CD4-positive, alpha-beta T cell treated with Interferon alpha-2 for 1 hour (primary cell): Measurements from ENCODE around the gene ILK.

Experiments used
- DNase-seq, 2 donors: peaks; one replicate each; pipeline ENCODE4 v3.0.0-alpha.2; 2020 to 2022

The ILK gene

DNA sequence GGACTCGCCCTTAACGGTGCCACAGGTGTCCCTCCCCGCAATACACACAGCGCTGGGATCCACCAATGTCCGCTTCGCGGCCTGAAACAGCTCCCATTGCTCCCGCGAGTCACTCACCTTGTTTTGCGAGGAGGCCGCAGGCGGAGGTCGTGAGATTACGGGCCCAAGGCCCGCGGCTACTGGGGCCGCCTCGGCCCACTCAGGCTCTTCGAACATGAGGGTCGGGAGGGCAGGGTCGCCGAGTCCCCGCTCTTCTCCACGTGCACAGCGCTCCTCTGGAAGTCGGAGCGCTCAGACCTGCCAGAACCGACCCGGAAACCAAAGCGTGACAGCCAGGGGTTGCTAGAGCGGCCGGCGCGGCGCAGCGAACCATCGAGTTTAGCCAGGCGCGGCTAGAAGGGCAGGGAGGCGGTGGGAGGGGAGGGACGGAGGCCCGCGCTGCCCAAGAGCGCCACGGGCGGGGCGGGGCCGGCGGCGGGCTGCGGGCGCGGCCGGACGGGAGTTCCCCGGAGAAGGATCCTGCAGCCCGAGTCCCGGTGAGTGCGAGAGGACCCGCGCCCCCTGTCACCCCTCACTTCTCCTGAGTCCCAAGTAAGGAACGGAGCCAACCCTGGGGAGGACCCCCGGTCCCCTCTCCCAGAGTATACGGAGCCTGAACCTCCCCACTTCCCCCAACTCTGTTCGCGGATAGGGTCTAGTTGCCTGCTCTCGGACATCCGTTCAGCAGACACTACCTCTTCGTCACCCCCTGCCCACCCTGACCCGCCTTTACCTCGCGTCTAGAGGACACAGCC lies at the start of gene ILK, which contains the start of gene RRP8:
Gene ILK, plus strand, starts transcription at position 488 of the 794 bp plus-strand sequence. CDS start 498 bp downstream, outside the sequence.
Gene RRP8, minus strand, starts transcription at position 330 of the 794 bp plus-strand sequence. Its CDS starts 114 bp downstream, at position 216.
- DNase-seq, result peak; percentile 87 to 93

DNA sequence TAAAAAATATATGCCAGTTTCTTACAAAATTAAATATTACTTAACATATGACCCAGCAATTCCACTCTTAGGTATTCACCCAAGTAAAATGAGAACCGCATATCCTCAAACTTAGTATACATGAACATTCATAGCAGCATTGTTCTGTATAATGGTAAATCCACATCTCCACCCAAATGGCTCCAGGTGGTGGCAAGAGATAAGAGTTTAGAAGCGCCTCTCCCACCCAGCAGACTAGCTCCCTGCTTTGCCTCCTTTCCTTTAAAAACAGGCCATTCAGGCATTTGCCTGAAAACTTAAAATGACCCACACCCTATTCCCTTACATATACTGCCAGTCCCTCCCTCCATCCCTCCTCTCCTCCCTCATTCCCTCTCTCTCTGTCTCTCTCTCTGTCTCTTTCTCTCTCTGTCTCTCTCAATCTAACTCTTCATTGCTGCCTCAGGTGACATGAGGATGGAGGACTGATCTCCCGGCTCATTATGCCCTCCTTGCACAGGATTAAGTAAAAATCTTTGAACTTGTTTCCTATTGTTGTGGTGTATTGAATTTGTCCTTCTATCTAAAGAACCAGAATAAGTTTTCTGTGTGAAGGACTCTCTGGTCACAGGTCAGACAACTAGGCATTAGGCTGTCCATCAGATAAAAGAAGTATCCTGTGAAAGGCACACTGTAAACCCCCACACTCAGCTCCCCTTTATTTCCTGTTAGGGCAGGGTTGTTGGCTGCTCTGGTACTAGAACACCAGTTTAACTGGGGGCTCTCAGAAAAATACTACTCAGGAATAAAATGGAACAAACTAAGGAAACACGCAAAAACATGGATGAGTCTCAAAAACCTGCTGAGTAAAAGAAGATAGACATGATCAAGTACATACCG lies 48.5 kb upstream of the ILK start:
- no peak for DNase-seq

DNA sequence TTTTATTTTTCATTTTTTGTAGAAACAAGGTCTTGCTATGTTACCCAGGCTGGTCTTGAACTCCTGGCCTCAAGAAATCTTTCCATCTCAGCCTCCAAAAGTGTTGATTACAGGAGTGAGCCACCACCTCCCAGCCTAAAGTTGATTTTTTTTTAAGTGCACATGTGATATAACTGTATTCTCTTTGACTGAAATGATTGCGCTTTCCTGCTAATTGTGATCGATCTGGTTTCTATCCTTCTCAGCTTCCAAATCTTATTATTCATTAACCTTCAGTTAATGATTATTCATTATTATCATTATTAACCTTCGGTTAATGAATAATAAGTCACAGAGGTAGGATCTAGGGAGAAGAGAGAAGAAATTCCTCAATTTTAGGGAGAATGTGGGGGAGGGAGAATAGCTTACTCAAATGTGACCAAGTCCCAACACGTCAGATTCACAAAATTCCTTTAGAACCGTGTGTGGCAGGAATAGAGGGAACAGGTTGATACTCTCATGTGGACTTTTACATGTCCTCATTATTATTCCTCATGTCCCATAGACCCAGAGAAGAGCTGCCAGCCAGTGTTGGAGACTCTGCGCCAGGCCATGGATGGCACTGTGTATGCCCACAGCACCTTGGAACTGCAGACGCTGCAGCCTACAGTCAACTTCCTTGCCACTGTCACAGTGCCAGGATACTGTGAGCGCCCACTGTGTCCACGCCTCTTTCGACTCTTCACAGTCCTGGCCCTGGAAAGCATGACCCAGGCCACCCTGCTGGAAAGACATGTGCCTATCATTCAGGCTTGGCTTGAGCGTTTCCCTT lies 47.2 kb upstream of the ILK start:
- DNase-seq, result no peak

- DNase-seq, result no peak
Measured at GRCh38 chr11:6557063-6557462, 46.5 kb upstream of the ILK start.

DNA sequence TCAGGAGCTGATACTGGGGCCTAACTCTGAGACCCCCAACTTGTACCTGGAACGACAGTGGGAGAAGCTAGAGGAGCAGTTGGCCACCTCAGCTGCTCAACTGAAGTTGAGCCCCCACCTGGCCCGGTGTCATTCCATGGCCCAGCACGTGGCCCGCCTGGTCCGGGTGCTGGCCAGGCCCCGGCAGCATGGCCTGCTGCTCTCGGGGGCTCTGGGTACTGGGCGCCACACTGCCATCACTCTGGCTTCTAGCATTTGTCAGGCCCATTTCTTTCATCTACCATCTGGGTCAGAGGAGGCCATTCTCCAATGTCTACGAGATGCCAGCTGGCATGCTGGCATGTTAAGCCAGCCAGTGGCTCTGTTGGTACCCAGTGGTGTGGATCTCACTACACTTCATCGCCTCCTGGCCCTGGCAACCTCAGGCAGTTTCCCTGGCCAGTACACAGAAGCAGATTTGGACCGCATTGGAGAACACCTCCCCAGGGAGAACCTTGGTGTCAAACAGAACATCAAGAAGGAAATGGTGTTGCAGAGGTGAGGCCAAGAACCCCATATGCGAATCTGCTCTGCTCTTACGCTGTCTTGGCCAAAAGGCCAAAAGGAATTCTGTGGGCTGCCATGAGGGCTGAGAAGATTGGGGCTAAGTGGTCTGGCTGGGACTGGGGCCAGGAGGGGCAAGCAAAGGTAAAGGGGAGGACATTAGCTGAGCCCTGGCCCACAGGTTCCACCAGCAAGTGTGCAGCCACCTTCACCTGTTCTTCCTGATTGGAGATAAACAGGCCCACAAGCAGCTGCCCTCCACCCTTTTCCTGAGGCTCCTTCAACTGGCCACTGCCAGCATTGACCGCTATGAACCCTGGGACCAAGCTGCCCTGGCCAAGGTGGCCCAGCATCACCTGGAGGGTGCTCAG lies 45.6 kb upstream of the ILK start:
- no peak for DNase-seq

- DNase-seq, result no peak
Measured at GRCh38 chr11:6559369-6559768, 44.2 kb upstream of the ILK start.

- no peak for DNase-seq
Measured at GRCh38 chr11:6561288-6561687, 42.3 kb upstream of the ILK start.

GRCh38 chr11:6563121-6563619 lies 40.4 kb upstream of the ILK start:
- DNase-seq, result no peak

DNA sequence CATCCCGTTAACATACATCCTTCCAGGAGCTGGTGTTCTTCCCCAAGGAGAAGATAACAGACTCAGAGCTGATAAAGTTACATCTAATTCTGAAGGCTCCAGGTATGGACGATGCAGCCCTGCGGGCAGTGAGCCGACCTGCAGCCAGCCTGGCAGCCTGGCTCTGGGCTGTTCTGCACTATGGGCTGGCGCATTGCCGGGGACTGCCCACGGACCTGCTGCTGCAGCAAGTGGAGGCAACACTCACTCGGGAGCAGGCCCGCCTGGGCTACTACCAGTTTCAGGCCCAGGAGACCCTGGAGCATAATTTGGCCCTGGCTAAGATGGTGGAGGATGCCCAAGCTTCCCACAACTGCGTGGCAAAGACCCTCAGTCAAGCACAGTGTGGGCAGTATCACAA lies 39.9 kb upstream of the ILK start:
- no peak for DNase-seq

- DNase-seq, result no peak
Measured at GRCh38 chr11:6565325-6565724, 38.2 kb upstream of the ILK start.

DNA sequence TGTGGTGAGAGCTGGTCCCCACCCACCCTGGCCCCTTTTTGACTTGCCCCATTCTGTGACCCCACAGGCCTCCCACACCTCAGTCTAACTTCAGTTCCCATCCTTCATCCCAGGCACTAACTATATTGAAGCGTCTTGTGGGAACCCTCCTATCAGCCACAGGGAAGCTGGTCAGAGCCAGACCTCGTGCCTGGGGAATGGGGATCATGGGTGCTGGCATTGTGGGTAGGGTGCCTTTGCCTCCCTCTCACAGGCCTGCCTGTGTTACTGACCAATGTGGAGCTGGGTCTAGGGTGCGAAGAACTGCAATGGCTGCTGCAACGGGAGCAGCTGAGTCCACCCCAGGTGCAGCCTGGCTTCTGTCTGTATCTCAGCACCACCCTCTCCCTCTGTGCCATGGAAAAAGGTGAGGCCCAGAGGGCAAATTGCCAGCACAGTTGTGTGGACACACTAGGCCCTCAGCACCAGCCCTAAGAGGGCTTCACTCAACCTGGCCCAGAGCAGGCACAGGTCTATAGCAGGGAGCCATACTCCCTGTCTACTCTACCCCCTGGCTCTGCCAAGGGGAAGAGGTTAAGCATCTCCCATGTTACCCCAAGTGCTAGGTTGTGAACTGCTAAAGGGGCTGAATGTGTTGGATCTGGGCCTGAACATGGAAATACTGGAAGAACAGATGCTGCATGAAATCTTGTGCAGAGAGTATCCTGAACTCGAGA lies 37.4 kb upstream of the ILK start:
- no peak for DNase-seq

DNA sequence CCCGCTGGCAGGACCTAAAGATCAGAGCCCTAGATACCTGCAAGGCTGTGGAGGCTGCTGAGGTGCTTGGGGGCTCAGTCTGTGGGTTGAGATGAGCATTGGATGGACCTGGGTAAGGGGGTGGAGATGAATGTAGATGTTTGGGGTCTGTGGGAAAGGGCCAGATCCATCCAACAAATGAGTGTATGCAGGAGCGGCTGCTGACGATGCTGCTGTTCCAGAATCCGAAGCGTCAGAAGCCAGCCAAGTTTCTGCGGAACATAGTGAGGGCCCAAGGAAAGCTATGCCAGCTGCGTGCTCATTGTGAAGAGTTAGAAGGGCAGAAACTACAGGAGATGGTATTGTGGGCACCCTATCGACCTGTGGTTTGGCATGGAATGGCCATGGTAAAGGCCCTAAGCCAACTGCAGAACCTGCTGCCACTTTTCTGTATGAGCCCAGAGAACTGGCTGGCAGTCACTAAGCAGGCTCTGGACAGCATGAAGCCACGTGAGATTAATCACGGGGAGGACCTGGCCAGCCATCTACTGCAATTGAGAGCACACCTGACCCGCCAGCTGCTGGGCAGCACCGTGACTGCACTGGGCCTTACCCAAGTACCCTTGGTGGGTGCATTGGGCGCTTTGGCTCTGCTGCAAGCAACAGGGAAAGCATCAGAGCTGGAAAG lies 36.7 kb upstream of the ILK start:
- DNase-seq, result no peak

GRCh38 chr11:6567371-6567745 lies 36.2 kb upstream of the ILK start:
- no peak for DNase-seq

GRCh38 chr11:6568191-6568918 lies 35.2 kb upstream of the ILK start:
- no peak for DNase-seq

- DNase-seq, result no peak
Measured at GRCh38 chr11:6569706-6570105, 33.9 kb upstream of the ILK start.

- DNase-seq, result no peak
Measured at GRCh38 chr11:6570691-6571427, 32.7 kb upstream of the ILK start.

GRCh38 chr11:6571434-6572008 lies 32.1 kb upstream of the ILK start:
- no peak for DNase-seq

DNA sequence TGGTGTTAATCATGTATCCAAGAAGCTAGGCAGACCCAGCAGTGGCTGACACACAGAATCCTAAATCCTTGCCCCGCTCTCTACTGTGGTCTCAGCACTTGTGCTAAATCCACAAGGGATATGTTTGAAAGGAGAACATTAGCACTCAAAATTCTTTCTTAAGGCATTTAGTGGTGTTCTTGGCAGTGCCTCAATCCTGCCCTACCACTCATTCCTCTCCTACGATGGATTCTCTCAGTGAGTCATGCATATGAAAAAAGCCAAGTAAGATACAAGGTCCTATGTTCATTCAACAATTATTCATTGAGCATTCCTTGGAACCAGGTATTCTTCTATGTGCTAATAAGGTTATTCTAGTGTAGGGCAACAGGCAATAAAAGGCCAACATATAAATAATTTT lies 31.4 kb upstream of the ILK start:
- DNase-seq, result no peak
